Trophoblast cell (in vitro differentiated cells and primary cell): Measurements from ENCODE around the gene OR2D3. TPM values are rescaled to one million over a fixed set of nuclear protein-coding genes. Genes with fewer than 3 reads are reported as not detected.
A peak's percentile ranks its signal among the peaks of the same experiment; 100 is the strongest.

ENCODE experiments used
- DNase-seq, 2 donors: peaks; one replicate each; pipeline ENCODE4 v3.0.0-alpha.2; 2016
- H2AFZ ChIP-seq: 2 replicates; pipeline ENCODE4 v1.6.1; 2013; ENCODE audit warnings: low read length, moderate library complexity, mild to moderate bottlenecking; ENCODE audit not compliant: insufficient read depth, poor library complexity
- H2AK5ac ChIP-seq: 2 replicates; pipeline ENCODE4 v1.6.1; 2013; ENCODE audit warnings: mild to moderate bottlenecking, low read length
- H2BK120ac ChIP-seq: 2 replicates; pipeline ENCODE4 v1.6.1; 2013; ENCODE audit warnings: low read length, mild to moderate bottlenecking, moderate library complexity; ENCODE audit not compliant: insufficient read depth, poor library complexity
- H2BK12ac ChIP-seq: 2 replicates; pipeline ENCODE4 v1.6.1; 2013; ENCODE audit warnings: mild to moderate bottlenecking, low read length, moderate library complexity
- H2BK5ac ChIP-seq: 2 replicates; pipeline ENCODE4 v1.6.1; 2013; ENCODE audit warnings: low read length, low read depth, moderate library complexity, mild to moderate bottlenecking; ENCODE audit not compliant: poor library complexity
- H3K14ac ChIP-seq: 2 replicates; pipeline ENCODE4 v1.6.1; 2013; ENCODE audit warnings: mild to moderate bottlenecking, low read length
- H3K18ac ChIP-seq: 2 replicates; pipeline ENCODE4 v1.6.1; 2013; ENCODE audit warnings: mild to moderate bottlenecking, low read length
- H3K23ac ChIP-seq: 2 replicates; pipeline ENCODE4 v1.6.1; 2013; ENCODE audit warnings: low read length
- H3K27ac ChIP-seq: 2 replicates; pipeline ENCODE4 v1.5.1; 2013; ENCODE audit warnings: low read depth, mild to moderate bottlenecking, inconsistent platforms, low read length, moderate library complexity
- H3K27me3 ChIP-seq: 2 replicates; pipeline ENCODE4 v1.6.1; 2013; ENCODE audit warnings: inconsistent platforms, mild to moderate bottlenecking, low read length, moderate library complexity; ENCODE audit not compliant: insufficient read depth
- H3K36me3 ChIP-seq, 2 experiments: 1 replicate in 1 of 2; 2 replicates in 1 of 2; pipeline ENCODE4 v1.6.1; 2013; ENCODE audit warnings: low read length in 2 of 2, mild to moderate bottlenecking in 2 of 2, moderate library complexity in 1 of 2; ENCODE audit not compliant: insufficient read depth in 2 of 2, control insufficient read depth in 1 of 2
- H3K4ac ChIP-seq: 2 replicates; pipeline ENCODE4 v1.6.1; 2013; ENCODE audit warnings: low read depth, mild to moderate bottlenecking, low read length, moderate library complexity
- H3K4me1 ChIP-seq, 2 experiments: 1 replicate in 1 of 2; 2 replicates in 1 of 2; pipeline ENCODE4 v1.6.1; 2013; ENCODE audit warnings: low read length in 2 of 2, mild to moderate bottlenecking in 2 of 2, moderate library complexity in 1 of 2; ENCODE audit not compliant: insufficient read depth in 2 of 2, control insufficient read depth in 1 of 2
- H3K4me2 ChIP-seq: 2 replicates; pipeline ENCODE4 v1.6.1; 2013; ENCODE audit warnings: inconsistent platforms, mild to moderate bottlenecking, low read length, moderate library complexity
- H3K4me3 ChIP-seq: 2 replicates; pipeline ENCODE4 v1.5.1; 2013; ENCODE audit warnings: mild to moderate bottlenecking, low read depth, low read length, inconsistent platforms
- H3K79me1 ChIP-seq: one replicate; pipeline ENCODE4 v1.6.1; 2013; ENCODE audit warnings: low read length
- H3K79me2 ChIP-seq: 2 replicates; pipeline ENCODE4 v1.6.1; 2013; ENCODE audit warnings: low read length, mild to moderate bottlenecking; ENCODE audit not compliant: control insufficient read depth, insufficient read depth, poor library complexity
- H3K9ac ChIP-seq: 2 replicates; pipeline ENCODE4 v1.6.1; 2013; ENCODE audit warnings: mild to moderate bottlenecking, low read length
- H3K9me3 ChIP-seq: 2 replicates; pipeline ENCODE4 v1.6.1; 2013; ENCODE audit warnings: low read depth, mild to moderate bottlenecking, control low read depth, inconsistent platforms, low read length; ENCODE audit not compliant: insufficient read depth
- H4K12ac ChIP-seq: 2 replicates; pipeline ENCODE4 v1.6.1; 2013; ENCODE audit warnings: low read depth, mild to moderate bottlenecking, low read length, moderate library complexity
- H4K8ac ChIP-seq: 2 replicates; pipeline ENCODE4 v1.6.1; 2013; ENCODE audit warnings: low read depth, mild to moderate bottlenecking, low read length, moderate library complexity
- H4K91ac ChIP-seq: one replicate; pipeline ENCODE4 v1.6.1; 2013; ENCODE audit warnings: low read depth, mild to moderate bottlenecking, low read length, moderate library complexity
- WGBS: extraction: QIAGEN DNeasy Blood & Tissue Kit; methylation state at CpG from one replicate; pipeline ENCODE4 v1.1.7; 2013; ENCODE audit warnings: missing lambda C conversion rate; ENCODE audit not compliant: insufficient read length, insufficient coverage; ENCODE audit errors: extremely low coverage; 5-methylcytosine and 5-hydroxymethylcytosine counted together
- polyA plus RNA-seq: library from polyadenylated mRNA; stranded (reverse); fragments of 200-250 nt; gene quantifications from 2 replicates; pipeline ENCODE4 v1.2.3, GENCODE V29; 2013

Gene OR2D3
- polyA plus RNA-seq, result not detected in 2 replicates

GRCh38 chr11:6920702-6921101, at the start of gene OR2D3:
TSS of gene OR2D3 (plus strand) at chr11:6921002. CDS start at chr11:6921002, 0 bp downstream.
- Histone ChIP-seq H3K4me1 (no peaks in the 10 kb centered on the region), H3K79me1 (no peaks in the 10 kb centered on the region), H4K8ac (no peak within 1 kb of the TSS), H3K14ac (no peak within 1 kb of the TSS), H3K9me3 (no peaks in the 10 kb centered on the region), H4K12ac (no peak within 1 kb of the TSS), H2BK120ac (no peak within 1 kb of the TSS), H3K79me2 (no peaks in the 10 kb centered on the region), H3K4me2 (no peak within 1 kb of the TSS), H3K36me3 (no peaks in the 10 kb centered on the region), H2AFZ (no peak within 1 kb of the TSS), H4K91ac (no peak within 1 kb of the TSS), H2AK5ac (no peak within 1 kb of the TSS), H3K9ac (no peak within 1 kb of the TSS), H3K4me3 (peak within 1 kb of the TSS; percentile 52), H3K27me3 (no peaks in the 10 kb centered on the region), H3K23ac (no peak within 1 kb of the TSS), H3K4ac (no peak within 1 kb of the TSS), H2BK5ac (no peak within 1 kb of the TSS), H2BK12ac (no peak within 1 kb of the TSS), H3K27ac (no peak within 1 kb of the TSS), H3K18ac (no peak within 1 kb of the TSS)
- WGBS, result no CpG with 5 or more reads among the region's 1 CpG
- no peak for DNase-seq

DNA sequence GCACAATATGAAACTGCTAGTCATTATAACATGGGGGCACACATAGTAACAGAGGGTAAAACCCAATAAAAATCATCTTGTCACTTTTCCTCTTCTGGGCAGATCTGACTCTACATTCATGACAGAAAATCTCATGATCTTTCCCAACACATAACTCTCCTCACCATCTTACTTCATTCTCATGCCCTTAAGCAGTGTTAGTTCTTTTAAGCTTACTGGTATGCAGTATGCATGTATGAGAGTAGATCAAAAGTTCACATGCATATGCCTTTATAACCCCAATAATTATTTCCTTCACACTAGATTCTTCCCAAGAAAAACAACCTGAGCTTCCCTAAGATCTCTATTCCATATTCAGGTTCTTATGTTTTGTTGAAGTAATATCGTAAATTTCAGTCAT, 49.5 kb upstream of the OR2D3 start:
- H2AFZ ChIP-seq, result no peak overlapping the region
- no peak overlapping the region for H3K4me2 ChIP-seq
- H2BK12ac ChIP-seq, result no peak overlapping the region
- H3K36me3 ChIP-seq, result no peaks in the 10 kb centered on the region
- no peak overlapping the region for H4K12ac ChIP-seq
- no peak overlapping the region for H3K27ac ChIP-seq
- WGBS, result no CpG with 5 or more reads among the region's 1 CpG
- H2AK5ac ChIP-seq, result no peak overlapping the region
- peak in 1 of 2 donors; percentile 20 for DNase-seq
- H3K79me1 ChIP-seq, result no peaks in the 10 kb centered on the region
- no peak overlapping the region for H4K91ac ChIP-seq
- H3K27me3 ChIP-seq, result no peaks in the 10 kb centered on the region
- no peak overlapping the region for H3K9ac ChIP-seq
- H2BK5ac ChIP-seq, result no peak overlapping the region
- no peak overlapping the region for H3K4me3 ChIP-seq
- no peaks in the 10 kb centered on the region for H3K79me2 ChIP-seq
- H3K14ac ChIP-seq, result no peak overlapping the region
- H4K8ac ChIP-seq, result no peak overlapping the region
- H3K18ac ChIP-seq, result no peak overlapping the region
- H3K4ac ChIP-seq, result no peak overlapping the region
- no peak overlapping the region for H3K23ac ChIP-seq
- H2BK120ac ChIP-seq, result no peak overlapping the region
- no peaks in the 10 kb centered on the region for H3K4me1 ChIP-seq
- no peaks in the 10 kb centered on the region for H3K9me3 ChIP-seq

DNA sequence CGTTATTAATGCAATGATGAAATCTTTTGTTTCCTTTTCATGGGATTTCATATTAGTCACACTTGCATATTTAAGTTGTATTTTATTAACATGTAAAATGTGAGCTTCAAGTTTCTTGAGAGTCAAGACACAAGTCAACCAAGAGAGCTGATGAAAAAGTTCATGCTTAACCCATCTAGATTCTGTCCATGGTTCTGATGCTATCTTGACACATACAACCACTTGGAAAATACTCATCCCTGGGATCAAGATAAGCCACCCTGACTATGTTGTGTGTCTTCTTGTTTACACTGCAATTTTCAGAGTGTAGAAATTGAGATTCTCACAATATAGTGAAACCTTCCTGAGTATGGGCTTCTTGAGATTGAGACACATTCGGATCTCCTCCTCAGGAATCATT, 45.0 kb upstream of the OR2D3 start:
- no CpG with 5 or more reads among the region's 2 CpGs for WGBS
- H4K12ac ChIP-seq, result no peak overlapping the region

GRCh38 chr11:6876325-6876724, 44.5 kb upstream of the OR2D3 start, which contains the start of gene OR10A4:
TSS of gene OR10A4 (plus strand) at chr11:6876625. CDS start at chr11:6876648, 23 bp downstream.
- H3K4me3 ChIP-seq, result no peak within 1 kb of the TSS
- DNase-seq, result no peak
- no peak within 1 kb of the TSS for H2BK5ac ChIP-seq
- no peak within 1 kb of the TSS for H2BK12ac ChIP-seq
- H3K36me3 ChIP-seq, result no peaks in the 10 kb centered on the region
- no peak within 1 kb of the TSS for H3K27ac ChIP-seq
- no peak within 1 kb of the TSS for H3K18ac ChIP-seq
- no peak within 1 kb of the TSS for H4K91ac ChIP-seq
- H3K9ac ChIP-seq, result no peak within 1 kb of the TSS
- no peak within 1 kb of the TSS for H3K4ac ChIP-seq
- no peaks in the 10 kb centered on the region for H3K4me1 ChIP-seq
- no peak within 1 kb of the TSS for H2AFZ ChIP-seq
- H3K23ac ChIP-seq, result peak within 1 kb of the TSS; percentile 22
- no peaks in the 10 kb centered on the region for H3K27me3 ChIP-seq
- H4K12ac ChIP-seq, result no peak within 1 kb of the TSS
- no CpG with 5 or more reads among the region's 1 CpG for WGBS
- H2AK5ac ChIP-seq, result no peak within 1 kb of the TSS
- H3K79me1 ChIP-seq, result no peaks in the 10 kb centered on the region
- peaks cover 5% of the 10 kb centered on the region for H3K9me3 ChIP-seq
- no peak within 1 kb of the TSS for H2BK120ac ChIP-seq
- H4K8ac ChIP-seq, result no peak within 1 kb of the TSS
- no peaks in the 10 kb centered on the region for H3K79me2 ChIP-seq
- H3K4me2 ChIP-seq, result no peak within 1 kb of the TSS
- H3K14ac ChIP-seq, result no peak within 1 kb of the TSS

More for the DNA sequence above, 45.0 kb upstream of the OR2D3 start:
- no peak overlapping the region for H2AFZ ChIP-seq
- H3K9me3 ChIP-seq, result peaks cover 5% of the 10 kb centered on the region
- H3K27me3 ChIP-seq, result no peaks in the 10 kb centered on the region
- no peak overlapping the region for H3K4me2 ChIP-seq
- H4K8ac ChIP-seq, result no peak overlapping the region
- H3K79me1 ChIP-seq, result no peaks in the 10 kb centered on the region
- H4K91ac ChIP-seq, result no peak overlapping the region
- H3K27ac ChIP-seq, result no peak overlapping the region
- no peaks in the 10 kb centered on the region for H3K36me3 ChIP-seq
- no peak overlapping the region for H3K4me3 ChIP-seq
- H3K79me2 ChIP-seq, result no peaks in the 10 kb centered on the region
- H3K23ac ChIP-seq, result no peak overlapping the region
- no peak overlapping the region for H3K4ac ChIP-seq
- no peak overlapping the region for H2BK120ac ChIP-seq
- no peak for DNase-seq
- no peak overlapping the region for H3K14ac ChIP-seq
- H3K18ac ChIP-seq, result no peak overlapping the region
- H2BK5ac ChIP-seq, result no peak overlapping the region
- no peak overlapping the region for H2BK12ac ChIP-seq
- no peak overlapping the region for H3K9ac ChIP-seq
- no peaks in the 10 kb centered on the region for H3K4me1 ChIP-seq
- no peak overlapping the region for H2AK5ac ChIP-seq
